ENCODE results near the gene YIF1A. TPM values are rescaled to one million over a fixed set of nuclear protein-coding genes. Genes with fewer than 3 reads are reported as not detected.

Gene YIF1A
- total and polyA plus RNA-seq, 2 experiments from 2014 or later: 132 to 265 TPM

- H3K9me2 ChIP-seq (replicated peaks; ENCODE audit: insufficient read depth): no peaks in the 10 kb centered on the region
- H3K9me3 ChIP-seq (ENCODE audit: low read depth): no peaks in the 10 kb centered on the region
- DNase-seq (ENCODE audit: low spot score): no peak
- no peak overlapping the region for H2AFZ ChIP-seq
- peaks cover 8% of the 10 kb centered on the region for H3K4me1 ChIP-seq (ENCODE audit: insufficient read depth)
- H3K79me2 ChIP-seq: peaks cover 35% of the 10 kb centered on the region
- peaks cover 3% of the 10 kb centered on the region for H4K20me1 ChIP-seq (ENCODE audit: insufficient read depth, poor library complexity, severe bottlenecking)
- H3K27ac ChIP-seq: no peak overlapping the region
- WGBS (ENCODE audit: low lambda C conversion rate, missing lambda C conversion rate): 96% methylated on average over 9 of the region's 16 CpGs
- H3K27me3 ChIP-seq: no peaks in the 10 kb centered on the region
- H3K4me3 ChIP-seq: no peak overlapping the region
- H3K36me3 ChIP-seq (replicated peaks; ENCODE audit: insufficient read depth, low read depth): no peaks in the 10 kb centered on the region
- TF ChIP-seq CTCF (IDR thresholded peaks at IDR 0.05; ENCODE audit: poor library complexity): no peak
- no peak for TF ChIP-seq EZH2phosphoT487 (IDR thresholded peaks at IDR 0.05; ENCODE audit: low read depth, severe bottlenecking, unreplicated experiment)
- TF ChIP-seq EZH2 (IDR thresholded peaks at IDR 0.05; ENCODE audit: borderline replicate concordance): no peak
- no peak overlapping the region for H3K4me2 ChIP-seq
Observed at GRCh38 chr11:66284526-66285078, 4.3 kb downstream of the YIF1A start.

GRCh38 chr11:66283461-66284105, 5.4 kb downstream of the YIF1A start:
- Histone ChIP-seq H3K79me2 (peaks cover 35% of the 10 kb centered on the region), H2AFZ (no peak overlapping the region), H3K4me2 (no peak overlapping the region), H3K27ac (no peak overlapping the region), H3K4me3 (no peak overlapping the region), H4K20me1 (ENCODE audit: insufficient read depth, poor library complexity, severe bottlenecking) (peaks cover 3% of the 10 kb centered on the region), H3K9me2 (replicated peaks; ENCODE audit: insufficient read depth) (no peaks in the 10 kb centered on the region), H3K9me3 (ENCODE audit: low read depth) (no peaks in the 10 kb centered on the region), H3K27me3 (no peaks in the 10 kb centered on the region), H3K4me1 (ENCODE audit: insufficient read depth) (peaks cover 8% of the 10 kb centered on the region), H3K36me3 (replicated peaks; ENCODE audit: insufficient read depth, low read depth) (no peaks in the 10 kb centered on the region)
- WGBS (ENCODE audit: low lambda C conversion rate, missing lambda C conversion rate): 97% methylated on average over 7 of the region's 14 CpGs
- no peak for TF ChIP-seq EZH2phosphoT487 (IDR thresholded peaks at IDR 0.05; ENCODE audit: low read depth, severe bottlenecking, unreplicated experiment)
- no peak for TF ChIP-seq CTCF (IDR thresholded peaks at IDR 0.05; ENCODE audit: poor library complexity)
- no peak for TF ChIP-seq EZH2 (IDR thresholded peaks at IDR 0.05; ENCODE audit: borderline replicate concordance)
- DNase-seq (ENCODE audit: low spot score): no peak

DNA sequence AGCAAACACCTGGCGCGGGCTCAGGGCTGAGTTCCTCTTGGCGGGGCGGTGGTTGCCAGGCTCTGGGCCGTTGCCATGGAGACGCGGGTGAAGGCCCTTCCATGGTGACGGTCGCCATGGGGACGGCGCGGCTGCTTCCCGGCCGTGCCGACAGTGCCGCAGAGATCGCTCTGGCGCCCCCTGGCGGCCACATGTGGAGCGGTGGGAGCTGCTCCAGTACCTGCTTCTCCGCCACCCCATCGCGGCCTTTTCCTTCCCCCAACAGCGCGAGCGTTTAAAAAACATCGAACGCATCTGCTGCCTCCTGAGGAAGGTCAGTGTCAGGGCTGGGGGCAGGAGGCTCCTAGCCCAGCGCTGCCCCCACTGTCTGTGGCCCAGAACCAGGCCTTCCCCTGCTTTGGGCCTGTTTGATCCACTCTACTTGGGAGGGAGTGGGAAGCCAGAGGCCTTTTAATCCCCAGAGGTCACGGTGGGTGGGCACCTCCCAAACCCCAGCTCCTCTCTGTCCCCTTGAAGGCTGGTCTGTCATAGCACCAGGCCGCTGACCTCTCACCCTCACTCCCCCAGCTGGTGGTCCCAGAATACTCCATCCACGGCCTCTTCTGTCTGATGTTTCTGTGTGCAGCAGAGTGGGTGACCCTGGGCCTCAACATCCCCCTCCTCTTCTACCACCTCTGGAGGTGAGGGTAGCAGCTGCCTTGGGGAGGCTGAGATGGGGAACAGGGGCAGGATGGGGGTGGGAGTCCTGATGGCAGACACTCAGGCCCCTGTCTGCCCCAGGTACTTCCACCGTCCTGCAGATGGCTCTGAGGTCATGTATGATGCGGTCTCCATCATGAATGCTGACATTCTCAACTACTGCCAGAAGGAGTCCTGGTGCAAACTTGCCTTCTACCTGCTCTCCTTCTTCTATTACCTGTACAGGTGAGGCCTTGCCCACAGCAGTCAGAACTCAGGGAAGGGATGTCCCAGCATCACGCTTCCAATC, 6.2 kb downstream of the YIF1A start:
- Histone ChIP-seq H3K36me3 (replicated peaks; ENCODE audit: insufficient read depth, low read depth) (no peaks in the 10 kb centered on the region), H3K4me3 (no peak overlapping the region), H3K27ac (no peak overlapping the region), H3K4me1 (ENCODE audit: insufficient read depth) (peaks cover 5% of the 10 kb centered on the region), H3K27me3 (no peaks in the 10 kb centered on the region), H3K4me2 (no peak overlapping the region), H3K79me2 (peaks cover 27% of the 10 kb centered on the region), H3K9me3 (ENCODE audit: low read depth) (no peaks in the 10 kb centered on the region), H3K9me2 (replicated peaks; ENCODE audit: insufficient read depth) (no peaks in the 10 kb centered on the region), H4K20me1 (ENCODE audit: insufficient read depth, poor library complexity, severe bottlenecking) (peaks cover 3% of the 10 kb centered on the region), H2AFZ (no peak overlapping the region)
- no peak for TF ChIP-seq EZH2 (IDR thresholded peaks at IDR 0.05; ENCODE audit: borderline replicate concordance)
- TF ChIP-seq CTCF (IDR thresholded peaks at IDR 0.05; ENCODE audit: poor library complexity): peak; percentile 93
- whole genome bisulfite sequencing (ENCODE audit: low lambda C conversion rate, missing lambda C conversion rate): 19% methylated on average over 30 of the region's 35 CpGs
- peak; percentile 99 for DNase-seq (ENCODE audit: low spot score)

Data from hepatocyte (in vitro differentiated cells).